ENCODE data around the gene G0S2. TPM values are rescaled to one million over a fixed set of nuclear protein-coding genes. Genes with fewer than 3 reads are reported as not detected.

The G0S2 gene
- total RNA-seq, 2 experiments from 2014 or later: 6.4 to 6.8 TPM

DNA sequence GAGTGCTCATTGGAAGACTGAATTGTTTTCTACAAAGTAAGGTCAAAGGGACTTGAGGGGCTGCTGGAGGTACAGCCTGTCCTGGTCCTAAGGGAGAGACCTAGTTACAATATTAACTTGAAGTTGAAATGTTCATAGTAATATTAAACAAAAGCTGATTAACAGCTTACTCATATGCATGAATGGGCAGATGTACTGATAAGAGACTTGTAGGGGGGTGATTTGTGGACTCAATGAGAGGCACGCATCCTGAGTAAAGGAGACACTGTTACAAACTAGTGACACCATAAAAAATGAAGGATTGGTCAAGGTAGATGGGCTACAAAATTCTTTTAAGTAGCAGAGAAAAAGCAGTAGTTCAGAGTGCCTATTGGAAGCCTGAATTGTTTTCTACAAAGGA, 32.1 kb downstream of the G0S2 start:
- POLR2A ChIA-PET: no interaction called here
- CTCF ChIA-PET: interaction anchor here (1.1 kb wide), 1 partner anchor 16 kb away, joined by 3 read pairs; no protein-coding TSS in a partner anchor
- no peaks in the 10 kb centered on the region for H3K27me3 Mint-ChIP-seq
- no peak for ATAC-seq (ENCODE audit: poor library complexity)
- H3K9me3 Mint-ChIP-seq: no peaks in the 10 kb centered on the region
- peaks cover 14% of the 10 kb centered on the region for H3K4me1 Mint-ChIP-seq (ENCODE audit: low read depth)
- TF ChIP-seq, protein P1, sequence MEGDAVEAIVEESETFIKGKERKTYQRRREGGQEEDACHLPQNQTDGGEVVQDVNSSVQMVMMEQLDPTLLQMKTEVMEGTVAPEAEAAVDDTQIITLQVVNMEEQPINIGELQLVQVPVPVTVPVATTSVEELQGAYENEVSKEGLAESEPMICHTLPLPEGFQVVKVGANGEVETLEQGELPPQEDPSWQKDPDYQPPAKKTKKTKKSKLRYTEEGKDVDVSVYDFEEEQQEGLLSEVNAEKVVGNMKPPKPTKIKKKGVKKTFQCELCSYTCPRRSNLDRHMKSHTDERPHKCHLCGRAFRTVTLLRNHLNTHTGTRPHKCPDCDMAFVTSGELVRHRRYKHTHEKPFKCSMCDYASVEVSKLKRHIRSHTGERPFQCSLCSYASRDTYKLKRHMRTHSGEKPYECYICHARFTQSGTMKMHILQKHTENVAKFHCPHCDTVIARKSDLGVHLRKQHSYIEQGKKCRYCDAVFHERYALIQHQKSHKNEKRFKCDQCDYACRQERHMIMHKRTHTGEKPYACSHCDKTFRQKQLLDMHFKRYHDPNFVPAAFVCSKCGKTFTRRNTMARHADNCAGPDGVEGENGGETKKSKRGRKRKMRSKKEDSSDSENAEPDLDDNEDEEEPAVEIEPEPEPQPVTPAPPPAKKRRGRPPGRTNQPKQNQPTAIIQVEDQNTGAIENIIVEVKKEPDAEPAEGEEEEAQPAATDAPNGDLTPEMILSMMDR (IDR thresholded peaks at IDR 0.05): no peak
- Histone ChIP-seq H3K9me3 (ENCODE audit: control insufficient read depth in 1 of 2, insufficient read depth in 1 of 2, low read length in 2 of 2) (no peaks in the 10 kb centered on the region), H3K36me3 (ENCODE audit: insufficient read depth, low read length) (no peaks in the 10 kb centered on the region), H3K4me1 (ENCODE audit: insufficient read depth, low read length) (no peaks in the 10 kb centered on the region), H3K27me3 (ENCODE audit: control insufficient read depth in 1 of 2, insufficient read depth in 2 of 2, low read length in 2 of 2) (no peaks in the 10 kb centered on the region), H3K27ac (ENCODE audit: low read depth in 1 of 2, low read length in 2 of 2) (no peak overlapping the region), H3K4me3 (ENCODE audit: low read length) (no peak overlapping the region)
- H3K4me3 Mint-ChIP-seq: no peak overlapping the region
- DNase-seq: no peak
- H3K27ac Mint-ChIP-seq: no peak overlapping the region
- intact Hi-C loops (cut with DNase I, micrococcal nuclease): no loop called here
- H3K36me3 Mint-ChIP-seq (ENCODE audit: low read depth): no peaks in the 10 kb centered on the region

DNA sequence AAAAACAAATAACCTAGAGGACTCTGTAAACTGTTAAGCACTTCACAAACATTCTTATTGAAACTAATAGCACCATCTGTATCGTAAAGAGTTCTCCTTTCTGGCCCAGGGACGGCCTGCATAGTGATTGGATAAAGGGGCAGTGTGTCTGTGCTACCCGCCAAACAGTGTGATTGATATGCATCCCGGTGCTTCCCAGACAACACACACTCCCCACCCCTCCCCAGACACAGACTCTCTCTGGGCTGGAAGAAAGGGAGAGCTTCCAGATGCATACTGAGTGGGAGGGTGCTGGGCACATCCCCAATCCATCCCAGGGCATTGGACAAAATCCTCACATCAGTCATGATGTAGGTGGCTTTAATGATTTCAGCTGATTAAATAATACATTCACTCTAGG, 33.1 kb downstream of the G0S2 start:
- POLR2A ChIA-PET: no interaction called here
- H3K27ac Mint-ChIP-seq: no peak overlapping the region
- H3K9me3 Mint-ChIP-seq: no peaks in the 10 kb centered on the region

DNA sequence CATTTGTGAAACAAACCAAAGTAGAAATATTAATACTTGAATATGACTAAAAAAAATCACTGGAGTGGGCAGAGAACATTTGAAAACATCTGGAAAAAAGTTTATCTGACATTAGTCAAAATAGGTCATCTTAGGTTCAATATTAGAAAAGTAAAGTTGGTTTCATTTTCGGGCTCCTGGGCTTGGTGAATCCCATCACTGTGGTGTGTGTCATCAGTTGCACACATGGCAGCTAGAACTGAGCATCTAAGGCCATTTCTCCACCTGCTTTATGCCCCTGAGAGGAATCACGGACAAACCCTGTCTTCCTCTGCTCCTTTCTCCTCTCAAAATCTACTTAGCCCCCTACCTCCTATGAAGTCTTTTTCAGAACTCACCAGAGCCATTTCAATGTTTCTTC, 34.9 kb downstream of the G0S2 start:
- Histone ChIP-seq H3K27ac (ENCODE audit: low read depth in 1 of 2, low read length in 2 of 2) (no peak overlapping the region), H3K4me1 (ENCODE audit: insufficient read depth, low read length) (no peaks in the 10 kb centered on the region), H3K36me3 (ENCODE audit: insufficient read depth, low read length) (no peaks in the 10 kb centered on the region), H3K4me3 (ENCODE audit: low read length) (peak overlapping the region; percentile 15), H3K9me3 (ENCODE audit: control insufficient read depth in 1 of 2, insufficient read depth in 1 of 2, low read length in 2 of 2) (no peaks in the 10 kb centered on the region), H3K27me3 (ENCODE audit: control insufficient read depth in 1 of 2, insufficient read depth in 2 of 2, low read length in 2 of 2) (no peaks in the 10 kb centered on the region)
- Mint-ChIP-seq H3K36me3 (ENCODE audit: low read depth) (no peaks in the 10 kb centered on the region), H3K27me3 (no peaks in the 10 kb centered on the region), H3K4me3 (peak overlapping the region; percentile 21), H3K4me1 (ENCODE audit: low read depth) (peaks cover 23% of the 10 kb centered on the region), H3K9me3 (no peaks in the 10 kb centered on the region), H3K27ac (no peak overlapping the region)
- intact Hi-C loops (cut with DNase I, micrococcal nuclease): no loop called here
- peak in 2 of 14 experiments; percentile 17 to 42 for DNase-seq
- TF ChIP-seq, protein P1 (IDR thresholded peaks at IDR 0.05): no peak
- ChIA-PET CTCF (no interaction called here), POLR2A (no interaction called here)
- no peak for ATAC-seq (ENCODE audit: poor library complexity)

More for the DNA sequence above, 33.1 kb downstream of the G0S2 start:
- Mint-ChIP-seq H3K36me3 (ENCODE audit: low read depth) (no peaks in the 10 kb centered on the region), H3K4me1 (ENCODE audit: low read depth) (peaks cover 14% of the 10 kb centered on the region), H3K27me3 (no peaks in the 10 kb centered on the region), H3K4me3 (no peak overlapping the region)
- DNase-seq (no peak), ATAC-seq (ENCODE audit: poor library complexity) (no peak)
- CTCF ChIA-PET: interaction anchor here (1.1 kb wide), 1 partner anchor 17 kb away, joined by 3 read pairs; no protein-coding TSS in a partner anchor
- no peaks in the 10 kb centered on the region for H3K9me3 ChIP-seq (ENCODE audit: control insufficient read depth in 1 of 2, insufficient read depth in 1 of 2, low read length in 2 of 2)
- no peaks in the 10 kb centered on the region for H3K36me3 ChIP-seq (ENCODE audit: insufficient read depth, low read length)
- no peaks in the 10 kb centered on the region for H3K27me3 ChIP-seq (ENCODE audit: control insufficient read depth in 1 of 2, insufficient read depth in 2 of 2, low read length in 2 of 2)
- intact Hi-C loops (cut with DNase I, micrococcal nuclease): no loop called here
- H3K4me3 ChIP-seq (ENCODE audit: low read length): no peak overlapping the region
- H3K27ac ChIP-seq (ENCODE audit: low read depth in 1 of 2, low read length in 2 of 2): no peak overlapping the region
- no peaks in the 10 kb centered on the region for H3K4me1 ChIP-seq (ENCODE audit: insufficient read depth, low read length)
- TF ChIP-seq, protein P1 (IDR thresholded peaks at IDR 0.05): no peak

Data from CD4-positive, alpha-beta T cell (primary cell).